Neural progenitor cell (in vitro differentiated cells): ENCODE data around the gene ATF6B. TPM values are rescaled to one million over a fixed set of nuclear protein-coding genes. Genes with fewer than 3 reads are reported as not detected.

ENCODE experiments used
- DNase-seq: peaks from one replicate; pipeline ENCODE4 v3.0.0-alpha.2; 2016; ENCODE audit warnings: low spot score
- H2AFZ ChIP-seq: fragments of 200-600 bp; sonication (generic); replicated peaks from 2 replicates; pipeline ENCODE4 v1.6.1; 2016; ENCODE audit warnings: antibody characterized with exemption
- H3F3A ChIP-seq: fragments of 200-600 bp; sonication (generic); 2 replicates; pipeline ENCODE4 v1.6.1; 2016; ENCODE audit warnings: antibody characterized with exemption, low read depth
- H3K27ac ChIP-seq: fragments of 200-600 bp; sonication (generic); 2 replicates; pipeline ENCODE4 v1.5.1; 2016; ENCODE audit warnings: mild to moderate bottlenecking
- H3K27me3 ChIP-seq: fragments of 200-600 bp; sonication (generic); 2 replicates; pipeline ENCODE4 v1.6.1; 2016; ENCODE audit warnings: mild to moderate bottlenecking, moderate library complexity
- H3K36me3 ChIP-seq: fragments of 200-600 bp; sonication (generic); 2 replicates; pipeline ENCODE4 v1.5.1; 2016
- H3K4me1 ChIP-seq: fragments of 200-600 bp; sonication (generic); 2 replicates; pipeline ENCODE4 v1.6.1; 2016; ENCODE audit warnings: mixed run types
- H3K4me2 ChIP-seq: fragments of 200-600 bp; sonication (generic); 2 replicates; pipeline ENCODE4 v1.6.1; 2016
- H3K4me3 ChIP-seq: fragments of 200-600 bp; sonication (generic); 2 replicates; pipeline ENCODE4 v1.5.1; 2016
- H3K79me2 ChIP-seq: fragments of 200-600 bp; sonication (generic); 2 replicates; pipeline ENCODE4 v1.6.1; 2016; ENCODE audit warnings: low read depth
- H3K9ac ChIP-seq: fragments of 200-600 bp; sonication (generic); 2 replicates; pipeline ENCODE4 v1.6.1; 2016
- H3K9me3 ChIP-seq: fragments of 200-600 bp; sonication (generic); 2 replicates; pipeline ENCODE4 v1.5.1; 2016; ENCODE audit warnings: low read depth
- H4K20me1 ChIP-seq: fragments of 200-600 bp; sonication (generic); 2 replicates; pipeline ENCODE4 v1.6.1; 2016; ENCODE audit warnings: low read depth
- H3K27ac Mint-ChIP-seq: 3 replicates; pipeline ENCODE4 v1.8.0; 2021; ENCODE audit warnings: mixed read lengths
- H3K27me3 Mint-ChIP-seq: 2 replicates; pipeline ENCODE4 v1.8.0; 2022; ENCODE audit warnings: low read depth, mild to moderate bottlenecking, inconsistent platforms, moderate library complexity, mixed read lengths; ENCODE audit not compliant: insufficient read depth
- H3K36me3 Mint-ChIP-seq: 3 replicates; pipeline ENCODE4 v1.8.0; 2021; ENCODE audit warnings: mixed read lengths
- H3K4me1 Mint-ChIP-seq: 3 replicates; pipeline ENCODE4 v1.8.0; 2021; ENCODE audit warnings: mixed read lengths
- H3K4me3 Mint-ChIP-seq: 3 replicates; pipeline ENCODE4 v1.8.0; 2021; ENCODE audit warnings: mild to moderate bottlenecking, moderate library complexity, mixed read lengths
- H3K9me3 Mint-ChIP-seq: 3 replicates; pipeline ENCODE4 v1.8.0; 2020; ENCODE audit warnings: mixed read lengths
- CTCF ChIP-seq: fragments of 200-600 bp; sonication (generic); IDR thresholded peaks from 2 replicates; pipeline ENCODE4 v1.5.1; 2017; ENCODE audit warnings: antibody characterized with exemption, mild to moderate bottlenecking
- EZH2 ChIP-seq: fragments of 200-600 bp; sonication (generic); IDR thresholded peaks from 2 replicates; pipeline ENCODE4 v1.6.1; 2017; ENCODE audit warnings: antibody characterized with exemption, mild to moderate bottlenecking, moderate library complexity
- EZH2phosphoT487 ChIP-seq: fragments of 200-600 bp; sonication (generic); IDR thresholded peaks from 2 replicates; pipeline ENCODE4 v1.6.1; 2017; ENCODE audit warnings: antibody characterized with exemption
- total RNA-seq: library from RNA; depleted of rRNA; stranded (reverse); fragments of >200 nt; gene quantifications from 2 replicates; pipeline ENCODE4 v1.2.3, GENCODE V29; 2015; ENCODE audit warnings: low replicate concordance

ATF6B gene
- total RNA-seq, 1 donor from 2014 or later, result 19.4 TPM

DNA sequence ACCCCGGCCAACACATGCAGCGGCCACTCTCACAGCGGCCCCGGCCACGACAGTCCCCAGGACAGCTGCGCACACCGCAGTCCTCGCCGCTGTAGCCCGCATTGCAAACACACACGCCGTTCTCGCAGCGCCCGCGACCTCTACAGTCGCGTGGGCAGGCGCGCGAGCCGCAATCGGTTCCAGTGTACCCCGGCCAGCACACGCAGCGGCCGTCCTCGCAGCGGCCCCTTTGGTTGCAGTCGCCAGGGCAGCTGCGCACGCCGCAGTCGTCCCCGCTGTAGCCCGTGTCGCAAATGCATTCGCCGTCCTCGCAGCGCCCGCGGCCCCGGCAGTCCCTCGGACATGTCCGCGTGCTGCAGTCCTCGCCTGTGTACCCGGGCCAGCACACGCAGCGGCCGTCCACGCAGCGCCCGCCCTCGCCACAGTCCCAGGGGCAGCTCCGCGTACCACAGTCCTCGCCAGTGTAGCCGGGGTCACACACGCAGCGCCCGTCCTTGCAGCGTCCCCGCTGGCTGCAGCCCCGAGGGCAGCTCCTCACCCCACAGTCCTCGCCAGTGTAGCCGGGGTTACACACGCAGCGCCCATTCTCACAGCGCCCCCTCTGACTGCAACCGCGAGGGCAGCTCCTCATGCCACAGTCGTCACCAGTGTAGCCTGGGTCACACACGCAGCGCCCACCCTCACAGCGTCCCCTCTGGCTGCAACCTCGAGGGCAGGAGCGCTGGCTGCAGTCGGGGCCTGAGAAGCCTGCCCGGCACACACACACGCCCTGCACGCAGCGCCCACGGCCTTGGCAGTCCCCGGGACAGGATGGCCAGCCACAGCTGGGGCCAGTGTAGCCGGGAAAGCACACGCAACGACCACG, 31.4 kb downstream of the ATF6B start:
- no peak overlapping the region for H3K4me2 ChIP-seq
- no peak overlapping the region for H3K27ac ChIP-seq
- no peak overlapping the region for H3K27ac Mint-ChIP-seq
- H3K27me3 Mint-ChIP-seq, result peaks cover 2% of the 10 kb centered on the region
- no peak overlapping the region for H3K9ac ChIP-seq
- no peaks in the 10 kb centered on the region for H3K79me2 ChIP-seq
- no peak overlapping the region for H3K4me3 Mint-ChIP-seq
- H3K27me3 ChIP-seq, result no peaks in the 10 kb centered on the region
- H3K9me3 ChIP-seq, result no peaks in the 10 kb centered on the region
- no peak overlapping the region for H2AFZ ChIP-seq
- no peaks in the 10 kb centered on the region for H3K4me1 ChIP-seq
- no peaks in the 10 kb centered on the region for H3K36me3 ChIP-seq
- no peak for TF ChIP-seq CTCF
- no peak for TF ChIP-seq EZH2phosphoT487
- no peak for TF ChIP-seq EZH2
- no peak overlapping the region for H3K4me3 ChIP-seq
- no peaks in the 10 kb centered on the region for H3F3A ChIP-seq
- no peaks in the 10 kb centered on the region for H3K4me1 Mint-ChIP-seq
- no peaks in the 10 kb centered on the region for H3K9me3 Mint-ChIP-seq
- no peaks in the 10 kb centered on the region for H4K20me1 ChIP-seq
- no peaks in the 10 kb centered on the region for H3K36me3 Mint-ChIP-seq
- no peak for DNase-seq

DNA sequence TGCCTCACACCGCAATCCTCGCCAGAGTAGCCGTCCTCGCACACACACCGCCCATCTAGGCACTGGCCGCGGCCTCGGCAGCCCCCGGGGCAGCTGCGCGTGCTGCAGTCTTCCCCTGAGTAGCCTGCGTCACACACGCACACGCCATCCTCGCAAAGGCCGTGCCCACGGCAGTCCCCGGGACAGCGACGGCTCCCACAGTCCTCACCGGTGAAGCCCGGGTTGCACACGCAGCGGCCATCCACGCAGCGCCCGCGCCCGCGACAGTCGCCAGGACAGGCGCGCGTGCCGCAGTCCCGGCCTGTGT, 32.0 kb downstream of the ATF6B start:
- Histone ChIP-seq H4K20me1 (no peaks in the 10 kb centered on the region), H3K36me3 (no peaks in the 10 kb centered on the region), H3K27ac (no peak overlapping the region), H3F3A (no peaks in the 10 kb centered on the region), H3K4me3 (no peak overlapping the region), H3K4me1 (no peaks in the 10 kb centered on the region), H3K4me2 (no peak overlapping the region), H3K9ac (no peak overlapping the region), H3K9me3 (no peaks in the 10 kb centered on the region), H3K27me3 (no peaks in the 10 kb centered on the region), H3K79me2 (no peaks in the 10 kb centered on the region), H2AFZ (no peak overlapping the region)
- H3K27ac Mint-ChIP-seq, result no peak overlapping the region
- H3K36me3 Mint-ChIP-seq, result no peaks in the 10 kb centered on the region
- H3K4me1 Mint-ChIP-seq, result no peaks in the 10 kb centered on the region
- peaks cover 2% of the 10 kb centered on the region for H3K27me3 Mint-ChIP-seq
- DNase-seq, result no peak
- no peaks in the 10 kb centered on the region for H3K9me3 Mint-ChIP-seq
- no peak overlapping the region for H3K4me3 Mint-ChIP-seq
- no peak for TF ChIP-seq CTCF
- TF ChIP-seq EZH2phosphoT487, result no peak
- TF ChIP-seq EZH2, result no peak

- no peak overlapping the region for H3K4me3 Mint-ChIP-seq
Observed at GRCh38 chr6:32095338-32096086, 32.5 kb downstream of the ATF6B start.

More at GRCh38 chr6:32095338-32096086, 32.5 kb downstream of the ATF6B start:
- Mint-ChIP-seq H3K27ac (no peak overlapping the region), H3K9me3 (no peaks in the 10 kb centered on the region), H3K27me3 (peaks cover 2% of the 10 kb centered on the region), H3K36me3 (no peaks in the 10 kb centered on the region), H3K4me1 (no peaks in the 10 kb centered on the region)
- Histone ChIP-seq H3K27me3 (no peaks in the 10 kb centered on the region), H3K4me1 (no peaks in the 10 kb centered on the region), H4K20me1 (no peaks in the 10 kb centered on the region), H3K4me3 (no peak overlapping the region), H3K79me2 (no peaks in the 10 kb centered on the region), H2AFZ (no peak overlapping the region), H3K9me3 (no peaks in the 10 kb centered on the region), H3F3A (no peaks in the 10 kb centered on the region), H3K36me3 (no peaks in the 10 kb centered on the region), H3K4me2 (no peak overlapping the region), H3K9ac (no peak overlapping the region), H3K27ac (no peak overlapping the region)
- TF ChIP-seq CTCF (peak; percentile 13), EZH2 (no peak)
- no peak for DNase-seq
